Peyer's patch (tissue), 4 donors: Measurements from ENCODE around the gene CTDSP1. TPM values are rescaled to one million over a fixed set of nuclear protein-coding genes. Genes with fewer than 3 reads are reported as not detected.

Experiments used
- DNase-seq, 3 donors: peaks; one replicate each; pipeline ENCODE4 v3.0.0-alpha.2; 2017 to 2019
- H3K27ac ChIP-seq, 4 donors: fragments of 200-600 bp; sonication (generic); one replicate each; pipeline ENCODE4 v1.5.1; 2016 to 2019
- H3K27me3 ChIP-seq, 2 donors: fragments of 200-600 bp; sonication (generic); one replicate each; pipeline ENCODE4 v1.5.1; 2019
- H3K36me3 ChIP-seq, 3 donors: fragments of 200-600 bp; sonication (generic); one replicate each; pipeline ENCODE4 v1.5.1; 2016 to 2019
- H3K4me1 ChIP-seq, 4 donors: fragments of 200-600 bp; sonication (generic); one replicate each; pipeline ENCODE4 v1.5.1; 2016 to 2019
- H3K4me3 ChIP-seq, 4 donors: fragments of 200-600 bp; sonication (generic); 1 replicate in 3 of 4; 2 replicates in 1 of 4; pipeline ENCODE4 v1.5.1; 2016 to 2019; ENCODE audit warnings: mild to moderate bottlenecking in 1 of 4
- H3K9me3 ChIP-seq, 4 donors: fragments of 200-600 bp; sonication (generic); one replicate each; pipeline ENCODE4 v1.5.1; 2016 to 2019; ENCODE audit warnings: mild to moderate bottlenecking in 1 of 4
- POLR2A ChIP-seq, 2 donors: fragments of 450-650 bp; IDR thresholded peaks; one replicate each; pipeline ENCODE4 v1.5.1; 2017; ENCODE audit warnings: antibody characterized with exemption in 2 of 2, mild to moderate bottlenecking in 2 of 2, moderate library complexity in 2 of 2
- total RNA-seq, 4 donors: library from RNA; depleted of rRNA; stranded (reverse); fragments of >200 nt; gene quantifications; one replicate each; pipeline ENCODE4 v1.1.0, GENCODE V29; 2016
- TF ChIP-seq, protein P1 (sequence below), 6 experiments: fragments of 450-650 bp in 4 of 6; fragments of 200-600 bp in 2 of 6; sonication (generic) in 1 of 6; IDR thresholded peaks; one replicate each; pipeline ENCODE4 v1.5.1; 2017 to 2019; ENCODE audit warnings: antibody characterized with exemption in 6 of 6, mild to moderate bottlenecking in 3 of 6, moderate library complexity in 1 of 6

Gene CTDSP1
- total RNA-seq, 4 donors from 2014 or later = 105 to 207 (median 184) TPM

DNA sequence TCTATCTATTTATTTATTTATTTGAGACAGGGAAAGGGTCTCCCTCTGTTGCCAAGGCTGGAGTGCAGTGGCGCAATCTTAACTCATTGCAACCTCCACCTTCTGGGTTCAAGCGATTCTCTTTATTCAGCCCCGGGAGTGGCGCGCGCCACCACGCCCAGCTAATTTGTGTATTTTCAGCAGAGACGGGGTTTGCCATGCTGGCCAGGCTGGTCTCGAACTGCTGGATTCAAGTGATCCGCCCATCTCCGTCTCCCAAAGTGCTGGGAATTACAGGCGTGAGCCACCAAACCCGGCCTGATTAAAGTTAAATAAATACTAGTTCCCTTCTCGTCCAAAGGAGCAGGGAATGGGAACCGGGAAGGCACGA is 4.2 kb upstream of the CTDSP1 start:
- Histone ChIP-seq H3K36me3 (no peaks in the 10 kb centered on the region), H3K27ac (peak overlapping the region; percentile 95 to 99 (median 98)), H3K4me1 (peaks cover 0 to 19% (median 13%) of the 10 kb centered on the region in 4 donors), H3K4me3 (peak overlapping the region; percentile 57 to 97 (median 82)), H3K27me3 (no peaks in the 10 kb centered on the region), H3K9me3 (no peaks in the 10 kb centered on the region)
- no peak for DNase-seq
- TF ChIP-seq POLR2A (IDR thresholded peaks at IDR 0.05) = no peak
- TF ChIP-seq, protein P1, sequence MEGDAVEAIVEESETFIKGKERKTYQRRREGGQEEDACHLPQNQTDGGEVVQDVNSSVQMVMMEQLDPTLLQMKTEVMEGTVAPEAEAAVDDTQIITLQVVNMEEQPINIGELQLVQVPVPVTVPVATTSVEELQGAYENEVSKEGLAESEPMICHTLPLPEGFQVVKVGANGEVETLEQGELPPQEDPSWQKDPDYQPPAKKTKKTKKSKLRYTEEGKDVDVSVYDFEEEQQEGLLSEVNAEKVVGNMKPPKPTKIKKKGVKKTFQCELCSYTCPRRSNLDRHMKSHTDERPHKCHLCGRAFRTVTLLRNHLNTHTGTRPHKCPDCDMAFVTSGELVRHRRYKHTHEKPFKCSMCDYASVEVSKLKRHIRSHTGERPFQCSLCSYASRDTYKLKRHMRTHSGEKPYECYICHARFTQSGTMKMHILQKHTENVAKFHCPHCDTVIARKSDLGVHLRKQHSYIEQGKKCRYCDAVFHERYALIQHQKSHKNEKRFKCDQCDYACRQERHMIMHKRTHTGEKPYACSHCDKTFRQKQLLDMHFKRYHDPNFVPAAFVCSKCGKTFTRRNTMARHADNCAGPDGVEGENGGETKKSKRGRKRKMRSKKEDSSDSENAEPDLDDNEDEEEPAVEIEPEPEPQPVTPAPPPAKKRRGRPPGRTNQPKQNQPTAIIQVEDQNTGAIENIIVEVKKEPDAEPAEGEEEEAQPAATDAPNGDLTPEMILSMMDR (IDR thresholded peaks at IDR 0.05) = no peak

DNA sequence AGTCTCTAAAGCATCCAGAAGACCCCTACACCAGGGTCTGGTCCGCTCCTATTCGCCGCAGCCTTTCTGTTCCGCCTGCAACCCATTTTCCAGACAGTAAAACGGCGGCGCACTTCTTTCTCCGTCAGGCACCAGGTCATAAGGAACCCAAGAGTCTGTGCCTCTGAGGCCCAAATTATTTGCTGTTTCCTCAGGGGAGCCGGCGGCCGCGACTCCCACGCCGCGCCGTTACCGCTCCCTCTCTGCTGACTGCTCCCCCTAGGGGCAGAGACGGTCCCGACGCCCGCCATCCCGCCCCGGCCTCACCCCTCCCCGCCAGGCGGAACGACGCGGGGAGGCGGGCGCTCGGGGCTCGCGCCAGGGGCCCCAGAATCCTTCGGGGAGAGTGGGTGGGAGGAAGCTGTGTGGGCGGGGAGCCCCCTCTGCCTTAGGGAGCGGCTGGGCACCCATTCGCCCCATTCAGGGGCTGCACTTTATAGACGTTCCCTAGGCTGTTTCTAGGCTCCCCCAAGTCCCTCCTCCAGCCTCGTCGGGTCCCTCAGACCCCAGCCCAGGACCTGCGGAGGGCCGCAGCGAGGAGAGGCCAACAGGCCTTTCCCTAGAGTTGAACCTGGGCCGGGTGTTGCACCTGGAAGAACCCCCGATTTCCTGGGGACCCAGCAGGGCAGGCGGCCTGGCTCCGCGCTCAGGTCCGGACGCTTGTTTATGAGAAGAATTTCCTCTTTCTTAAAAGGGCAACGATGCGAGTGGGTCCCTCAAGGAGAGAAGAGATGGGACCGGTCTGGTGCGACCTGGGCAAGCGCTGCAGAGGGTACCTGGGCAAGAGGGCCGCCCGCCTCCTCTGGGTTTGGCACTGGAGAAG is 3.6 kb upstream of the CTDSP1 start:
- Histone ChIP-seq H3K4me3 (peak overlapping the region; percentile 57 to 97 (median 82)), H3K4me1 (peaks cover 0 to 22% (median 14%) of the 10 kb centered on the region in 4 donors)
- peak; percentile 7 to 51 for TF ChIP-seq POLR2A (IDR thresholded peaks at IDR 0.05)
- TF ChIP-seq, protein P1 (IDR thresholded peaks at IDR 0.05) = peak; percentile 94 to 97 (median 96)

DNA sequence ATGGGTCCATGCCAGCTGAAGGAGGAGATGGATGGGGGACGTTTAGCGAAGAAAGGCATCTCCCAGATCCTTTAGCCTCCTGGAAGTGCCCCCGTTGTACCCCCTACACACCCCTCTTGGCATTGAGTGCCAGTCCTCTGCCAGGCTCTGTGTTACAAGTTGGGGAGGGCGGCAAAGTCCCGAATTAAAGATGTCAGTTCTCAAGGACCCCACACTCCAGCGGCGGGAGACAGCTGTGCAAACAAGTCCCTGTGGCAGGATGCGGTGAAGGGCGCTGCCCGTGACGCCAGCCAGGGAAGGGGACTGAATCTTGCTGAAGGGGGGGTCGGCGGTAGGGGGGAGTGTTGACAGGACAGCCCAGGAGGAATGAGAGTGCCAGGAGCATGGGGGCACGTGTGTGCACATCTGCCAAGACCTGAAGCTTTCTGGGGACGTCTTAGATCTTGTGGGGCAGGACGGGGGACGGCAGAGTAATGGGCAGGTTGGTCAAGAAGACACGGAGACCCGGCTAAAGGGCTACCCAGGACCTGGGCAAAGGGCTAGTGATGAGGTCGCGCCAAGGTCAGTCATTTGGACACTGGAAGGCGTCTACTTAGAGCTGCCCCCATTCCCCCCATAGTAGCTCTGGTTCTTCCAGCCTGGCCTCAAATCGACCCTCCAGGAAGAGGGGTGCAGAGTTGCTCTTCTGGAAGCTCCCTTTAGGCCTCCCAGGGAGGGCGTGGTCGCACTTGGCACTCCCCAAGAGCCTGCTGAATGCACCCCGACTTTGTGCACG is 2.8 kb upstream of the CTDSP1 start:
- H3K9me3 ChIP-seq = no peaks in the 10 kb centered on the region
- DNase-seq = peak; percentile 82 to 93 (median 87)
- TF ChIP-seq POLR2A (IDR thresholded peaks at IDR 0.05) = peak in 1 of 2 donors; percentile 25
- TF ChIP-seq, protein P1 (IDR thresholded peaks at IDR 0.05) = no peak
- H3K27ac ChIP-seq = peak overlapping the region; percentile 95 to 99 (median 98)
- H3K36me3 ChIP-seq = peaks cover 0 to 7% (median 0%) of the 10 kb centered on the region in 3 donors
- H3K4me3 ChIP-seq = peak overlapping the region; percentile 57 to 97 (median 82)
- H3K4me1 ChIP-seq = peaks cover 0 to 30% (median 21%) of the 10 kb centered on the region in 4 donors
- H3K27me3 ChIP-seq = no peaks in the 10 kb centered on the region

More for the DNA sequence above, 3.6 kb upstream of the CTDSP1 start:
- Histone ChIP-seq H3K27me3 (no peaks in the 10 kb centered on the region), H3K27ac (peak overlapping the region; percentile 95 to 99 (median 98)), H3K36me3 (no peaks in the 10 kb centered on the region), H3K9me3 (no peaks in the 10 kb centered on the region)
- DNase-seq = peak; percentile 88 to 96 (median 94)

DNA sequence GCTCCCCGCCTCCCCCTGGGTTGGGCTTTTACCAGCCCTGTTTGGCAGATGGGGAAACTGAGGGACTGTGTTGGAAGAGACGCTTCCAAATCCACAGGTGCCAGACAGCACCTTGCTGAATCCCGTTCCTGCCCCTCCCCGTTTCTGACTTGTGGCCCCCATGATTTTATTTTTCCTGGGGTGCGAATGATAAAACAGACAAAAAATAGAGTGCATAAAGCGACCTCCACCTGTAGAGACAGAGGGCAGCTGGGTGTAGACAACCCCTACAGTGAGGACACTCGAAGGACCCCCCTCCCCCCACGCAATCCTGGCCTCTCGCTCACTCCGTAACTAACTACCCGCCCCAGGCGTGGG is 2.2 kb upstream of the CTDSP1 start:
- Histone ChIP-seq H3K27me3 (no peaks in the 10 kb centered on the region), H3K4me3 (peak overlapping the region; percentile 75 to 97 (median 89)), H3K36me3 (peaks cover 0 to 12% (median 0%) of the 10 kb centered on the region in 3 donors), H3K9me3 (no peaks in the 10 kb centered on the region), H3K27ac (peak overlapping the region; percentile 95 to 99 (median 98)), H3K4me1 (peaks cover 0 to 34% (median 26%) of the 10 kb centered on the region in 4 donors)
- TF ChIP-seq, protein P1 (IDR thresholded peaks at IDR 0.05) = no peak
- no peak for TF ChIP-seq POLR2A (IDR thresholded peaks at IDR 0.05)
- DNase-seq = peak in 1 of 3 donors; percentile 39

DNA sequence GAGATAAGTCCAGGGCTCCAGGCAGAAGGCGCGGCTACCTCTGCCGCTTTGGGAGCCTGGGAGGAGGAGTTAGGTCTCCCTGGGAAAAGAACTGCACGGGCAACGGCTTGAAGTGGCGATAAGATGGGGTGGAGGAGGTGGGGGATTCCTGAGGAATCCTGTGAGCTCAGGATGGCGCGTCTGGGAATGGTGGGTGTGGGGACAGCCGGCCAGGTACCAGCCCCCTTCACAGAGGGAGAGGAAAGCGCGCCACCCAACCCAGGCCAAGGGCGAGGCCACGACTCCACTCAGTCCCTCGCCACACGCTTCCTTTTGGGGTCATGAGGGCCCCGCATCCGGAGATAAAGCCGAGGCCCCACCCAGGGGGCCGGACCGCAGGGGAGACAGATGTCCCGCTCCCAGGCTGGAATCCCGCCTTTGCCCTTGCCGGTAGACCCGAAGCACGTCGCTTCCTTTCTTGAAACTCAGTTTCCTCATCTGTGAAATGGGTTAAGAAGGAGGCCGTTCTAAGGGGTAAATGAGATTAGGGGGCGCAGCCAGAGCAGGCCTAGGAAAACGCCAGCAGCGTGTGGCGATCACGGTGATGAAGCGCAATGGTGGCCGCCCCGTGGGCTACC is 1.7 kb upstream of the CTDSP1 start:
- Histone ChIP-seq H3K4me1 (peaks cover 0 to 37% (median 27%) of the 10 kb centered on the region in 4 donors), H3K9me3 (no peaks in the 10 kb centered on the region), H3K27me3 (no peaks in the 10 kb centered on the region), H3K4me3 (peak overlapping the region; percentile 75 to 97 (median 89)), H3K36me3 (peaks cover 0 to 17% (median 0%) of the 10 kb centered on the region in 3 donors), H3K27ac (peak overlapping the region; percentile 95 to 99 (median 98))
- DNase-seq = peak; percentile 62 to 88 (median 85)
- TF ChIP-seq, protein P1 (IDR thresholded peaks at IDR 0.05) = no peak
- peak; percentile 53 to 67 for TF ChIP-seq POLR2A (IDR thresholded peaks at IDR 0.05)
